ENCODE data around the gene PTPN11.
"Not testable (repeated sequence)": the region's sequence is repeated elsewhere in the genome, so short reads cannot be mapped to it uniquely, and the experiment has no call there.

The PTPN11 gene

GRCh38 chr12:112418608-112419296, at the start of gene PTPN11:
Gene PTPN11 (plus strand): TSS chr12:112418947. CDS start chr12:112419112, 165 bp downstream.
- DNase-seq, result peak; percentile 94

- DNase-seq, result no peak
These were observed 48.5 kb upstream of the PTPN11 start for GRCh38 chr12:112370199-112370598.

- no peak for DNase-seq
These were observed 47.8 kb upstream of the PTPN11 start for GRCh38 chr12:112370868-112371510.

- no peak for DNase-seq
These were observed 44.5 kb upstream of the PTPN11 start for GRCh38 chr12:112374166-112374740.

- DNase-seq, result no peak
These were observed 43.6 kb upstream of the PTPN11 start for GRCh38 chr12:112375105-112375504.

GRCh38 chr12:112380663-112381405, 37.9 kb upstream of the PTPN11 start:
- peak; percentile 36 for DNase-seq

GRCh38 chr12:112381406-112381882, 37.3 kb upstream of the PTPN11 start:
- DNase-seq, result no peak

- DNase-seq, result peak; percentile 94
These were observed 36.6 kb upstream of the PTPN11 start, which contains the start of gene HECTD4 for GRCh38 chr12:112381883-112382796. Gene HECTD4 (minus strand): TSS chr12:112382431. CDS start chr12:112382128, 303 bp downstream.

- no peak for DNase-seq
These were observed 35.9 kb upstream of the PTPN11 start for GRCh38 chr12:112382866-112383265.

GRCh38 chr12:112386726-112387125, 32.0 kb upstream of the PTPN11 start:
- no peak for DNase-seq

GRCh38 chr12:112389228-112389627, 29.5 kb upstream of the PTPN11 start:
- no peak for DNase-seq

GRCh38 chr12:112389922-112390654, 28.7 kb upstream of the PTPN11 start:
- DNase-seq, result not testable (repeated sequence)

- no peak for DNase-seq
These were observed 25.4 kb upstream of the PTPN11 start for GRCh38 chr12:112393328-112393727.

GRCh38 chr12:112401054-112401453, 17.7 kb upstream of the PTPN11 start:
- DNase-seq, result no peak

GRCh38 chr12:112401903-112402498, 16.7 kb upstream of the PTPN11 start:
- DNase-seq, result no peak

GRCh38 chr12:112406519-112407488, 11.9 kb upstream of the PTPN11 start:
- no peak for DNase-seq

- DNase-seq, result not testable (repeated sequence)
These were observed 11.1 kb upstream of the PTPN11 start for GRCh38 chr12:112407683-112408082.

- DNase-seq, result no peak
These were observed 10.1 kb upstream of the PTPN11 start for GRCh38 chr12:112408621-112409020.

- peak; percentile 88 for DNase-seq
These were observed 9.5 kb upstream of the PTPN11 start, which contains the start of gene RPL6 for GRCh38 chr12:112409064-112409905. Gene RPL6 (minus strand): TSS chr12:112409605. CDS start chr12:112408656, 949 bp downstream.
